ENCODE results near the gene CAP2.

The CAP2 gene

DNA sequence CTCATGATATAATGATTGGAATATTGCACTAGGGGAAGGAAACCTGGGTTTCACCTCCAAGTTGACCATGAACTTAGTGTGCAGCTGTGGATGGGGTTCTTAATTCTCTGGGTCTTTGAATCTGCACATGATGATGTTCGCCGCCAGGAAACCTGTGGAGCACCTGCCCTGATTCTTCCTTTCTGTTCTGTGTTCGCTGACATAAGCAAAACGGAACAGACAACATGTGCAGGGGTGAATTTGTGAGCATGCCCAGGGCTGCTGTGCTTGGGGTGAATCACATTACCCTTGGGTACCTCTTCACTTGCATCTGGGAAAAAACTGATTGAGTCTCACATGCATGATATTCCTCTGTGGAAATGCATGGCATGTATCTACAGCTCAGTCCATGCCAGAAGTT, 48.8 kb downstream of the CAP2 start:
- H3K4me3 ChIP-seq (ENCODE audit: control insufficient read depth, low read depth, low read length), result no peak overlapping the region
- DNase-seq (ENCODE audit: low read depth), result no peak
- TF ChIP-seq, protein P1, sequence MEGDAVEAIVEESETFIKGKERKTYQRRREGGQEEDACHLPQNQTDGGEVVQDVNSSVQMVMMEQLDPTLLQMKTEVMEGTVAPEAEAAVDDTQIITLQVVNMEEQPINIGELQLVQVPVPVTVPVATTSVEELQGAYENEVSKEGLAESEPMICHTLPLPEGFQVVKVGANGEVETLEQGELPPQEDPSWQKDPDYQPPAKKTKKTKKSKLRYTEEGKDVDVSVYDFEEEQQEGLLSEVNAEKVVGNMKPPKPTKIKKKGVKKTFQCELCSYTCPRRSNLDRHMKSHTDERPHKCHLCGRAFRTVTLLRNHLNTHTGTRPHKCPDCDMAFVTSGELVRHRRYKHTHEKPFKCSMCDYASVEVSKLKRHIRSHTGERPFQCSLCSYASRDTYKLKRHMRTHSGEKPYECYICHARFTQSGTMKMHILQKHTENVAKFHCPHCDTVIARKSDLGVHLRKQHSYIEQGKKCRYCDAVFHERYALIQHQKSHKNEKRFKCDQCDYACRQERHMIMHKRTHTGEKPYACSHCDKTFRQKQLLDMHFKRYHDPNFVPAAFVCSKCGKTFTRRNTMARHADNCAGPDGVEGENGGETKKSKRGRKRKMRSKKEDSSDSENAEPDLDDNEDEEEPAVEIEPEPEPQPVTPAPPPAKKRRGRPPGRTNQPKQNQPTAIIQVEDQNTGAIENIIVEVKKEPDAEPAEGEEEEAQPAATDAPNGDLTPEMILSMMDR (IDR thresholded peaks at IDR 0.05; ENCODE audit: control insufficient read depth, insufficient read depth, low read depth, low read length, missing control alignments), result no peak

GRCh38 chr6:17446713-17447112, 53.3 kb downstream of the CAP2 start:
- TF ChIP-seq, protein P1 (IDR thresholded peaks at IDR 0.05; ENCODE audit: control insufficient read depth, insufficient read depth, low read depth, low read length, missing control alignments), result no peak
- H3K4me3 ChIP-seq (ENCODE audit: control insufficient read depth, low read depth, low read length), result no peak overlapping the region
- DNase-seq (ENCODE audit: low read depth), result no peak

- DNase-seq (ENCODE audit: low read depth), result no peak
- no peak overlapping the region for H3K4me3 ChIP-seq (ENCODE audit: control insufficient read depth, low read depth, low read length)
- TF ChIP-seq, protein P1 (IDR thresholded peaks at IDR 0.05; ENCODE audit: control insufficient read depth, insufficient read depth, low read depth, low read length, missing control alignments), result no peak
Observed at GRCh38 chr6:17448165-17448564, 54.8 kb downstream of the CAP2 start.

- no peak overlapping the region for H3K4me3 ChIP-seq (ENCODE audit: control insufficient read depth, low read depth, low read length)
- no peak for DNase-seq (ENCODE audit: low read depth)
- TF ChIP-seq, protein P1 (IDR thresholded peaks at IDR 0.05; ENCODE audit: control insufficient read depth, insufficient read depth, low read depth, low read length, missing control alignments), result no peak
Observed at GRCh38 chr6:17450397-17450796, 57.0 kb downstream of the CAP2 start.

GRCh38 chr6:17450832-17451231, 57.4 kb downstream of the CAP2 start:
- DNase-seq (ENCODE audit: low read depth), result no peak
- TF ChIP-seq, protein P1 (IDR thresholded peaks at IDR 0.05; ENCODE audit: control insufficient read depth, insufficient read depth, low read depth, low read length, missing control alignments), result no peak
- H3K4me3 ChIP-seq (ENCODE audit: control insufficient read depth, low read depth, low read length), result no peak overlapping the region

GRCh38 chr6:17452096-17452495, 58.7 kb downstream of the CAP2 start:
- no peak for DNase-seq (ENCODE audit: low read depth)
- no peak overlapping the region for H3K4me3 ChIP-seq (ENCODE audit: control insufficient read depth, low read depth, low read length)
- TF ChIP-seq, protein P1 (IDR thresholded peaks at IDR 0.05; ENCODE audit: control insufficient read depth, insufficient read depth, low read depth, low read length, missing control alignments), result no peak
